ENCODE measurements around the gene CTSW. TPM values are rescaled to one million over a fixed set of nuclear protein-coding genes. Genes with fewer than 3 reads are reported as not detected.

Gene CTSW
- total RNA-seq, 3 donors from 2014 or later: 8.4 to 12.3 (median 11.2) TPM

DNA sequence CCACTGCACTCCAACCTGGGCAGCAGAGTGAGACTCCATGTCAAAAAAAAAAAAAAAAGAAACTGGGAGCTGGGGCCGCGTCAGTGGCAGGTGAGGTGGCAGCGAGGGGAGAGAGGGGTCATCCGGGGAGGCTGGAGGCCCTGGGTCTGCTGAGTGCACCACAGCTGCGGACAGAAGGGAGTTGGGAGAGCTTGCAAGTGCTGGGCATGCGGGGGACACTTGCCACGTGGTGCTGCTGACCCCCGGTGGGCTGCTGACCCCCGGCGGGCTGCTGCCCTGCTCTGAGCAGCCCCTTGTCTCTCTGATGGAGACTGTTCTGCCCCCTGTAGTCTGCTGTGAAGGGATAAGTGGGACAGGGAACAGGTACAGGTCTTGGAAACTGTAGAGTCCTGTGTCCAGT, 42.2 kb downstream of the CTSW start:
- ATAC-seq: no peak
- Mint-ChIP-seq H3K4me1 (ENCODE audit: low read depth) (peaks cover 30% of the 10 kb centered on the region), H3K4me3 (peak overlapping the region; percentile 7), H3K36me3 (ENCODE audit: insufficient read depth) (peaks cover 8% of the 10 kb centered on the region), H3K27me3 (ENCODE audit: low read depth) (no peaks in the 10 kb centered on the region), H3K9me3 (no peaks in the 10 kb centered on the region)
- no peak for DNase-seq

DNA sequence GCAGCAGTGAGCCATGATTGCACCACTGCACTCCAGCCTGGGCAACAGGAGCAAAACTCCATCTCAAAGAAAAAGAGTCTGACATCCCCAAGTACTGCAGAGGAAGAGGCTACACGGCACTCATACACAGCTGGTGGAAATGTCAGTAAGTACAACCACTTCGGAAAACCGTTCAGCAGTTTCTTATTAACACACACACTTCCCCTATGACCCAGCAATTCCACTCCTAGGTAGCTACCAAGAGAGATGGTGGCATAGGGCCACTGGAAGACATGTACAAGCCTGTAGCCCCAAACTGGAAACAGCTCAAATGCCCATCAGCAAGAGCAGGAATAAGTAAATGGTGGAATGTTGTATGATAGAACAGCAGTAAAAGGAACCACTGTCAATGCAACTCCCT, 42.9 kb downstream of the CTSW start:
- ATAC-seq: no peak
- H3K4me3 Mint-ChIP-seq: peak overlapping the region; percentile 19
- H3K36me3 Mint-ChIP-seq (ENCODE audit: insufficient read depth): peaks cover 8% of the 10 kb centered on the region
- H3K27me3 Mint-ChIP-seq (ENCODE audit: low read depth): no peaks in the 10 kb centered on the region
- no peaks in the 10 kb centered on the region for H3K9me3 Mint-ChIP-seq
- DNase-seq: no peak
- peaks cover 31% of the 10 kb centered on the region for H3K4me1 Mint-ChIP-seq (ENCODE audit: low read depth)

DNA sequence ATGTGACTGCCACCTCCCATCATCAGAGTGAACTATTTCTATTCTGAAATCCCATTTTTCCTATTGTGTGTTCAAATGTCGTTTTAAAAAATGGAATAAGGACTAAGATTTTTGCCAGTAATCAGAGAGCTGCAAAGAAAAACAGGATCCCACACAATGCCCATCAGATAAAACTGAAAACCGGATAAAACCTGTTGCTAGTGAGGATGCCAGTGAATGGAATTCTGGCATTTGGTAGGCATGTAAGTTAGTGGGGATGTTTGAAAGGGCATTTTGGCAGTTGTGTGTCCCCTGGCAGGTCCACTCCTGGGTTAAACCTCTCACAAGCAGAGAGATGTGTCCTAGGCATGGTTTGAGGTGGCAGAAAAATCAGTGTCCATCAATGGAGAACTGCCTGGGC, 45.8 kb downstream of the CTSW start:
- peaks cover 39% of the 10 kb centered on the region for H3K4me1 Mint-ChIP-seq (ENCODE audit: low read depth)
- no peak for ATAC-seq

DNA sequence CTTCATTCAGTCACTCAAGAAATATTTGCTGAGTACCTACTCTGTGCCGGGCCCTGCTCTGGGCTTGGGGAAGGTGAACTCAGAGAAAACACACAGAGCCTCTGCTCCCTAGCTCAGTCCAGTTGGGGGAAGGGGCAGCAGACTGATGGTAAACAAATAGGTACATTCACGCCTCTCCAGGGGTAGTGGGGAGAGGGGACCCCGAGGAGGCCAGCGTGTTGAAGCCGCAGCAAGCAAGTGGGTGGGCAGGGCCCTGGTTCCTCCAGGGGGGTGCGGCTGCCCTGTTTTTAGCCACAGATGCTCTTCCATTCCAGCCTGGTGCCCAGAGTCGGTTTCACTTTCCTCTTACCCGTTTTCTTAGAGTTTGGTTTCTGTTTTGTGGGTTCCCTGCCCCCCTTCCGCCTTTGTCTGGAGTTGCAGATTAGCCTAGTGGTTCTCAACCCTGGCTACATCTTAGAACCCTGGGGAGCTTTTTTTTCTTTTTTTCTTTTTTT, 48.3 kb downstream of the CTSW start:
- H3K9me3 Mint-ChIP-seq: no peaks in the 10 kb centered on the region
- H3K4me1 Mint-ChIP-seq (ENCODE audit: low read depth): peaks cover 33% of the 10 kb centered on the region
- DNase-seq: peak; percentile 67
- no peaks in the 10 kb centered on the region for H3K27me3 Mint-ChIP-seq (ENCODE audit: low read depth)
- peak; percentile 93 for ATAC-seq
- peak overlapping the region; percentile 49 for H3K4me3 Mint-ChIP-seq
- peaks cover 2% of the 10 kb centered on the region for H3K36me3 Mint-ChIP-seq (ENCODE audit: insufficient read depth)

More for the DNA sequence above, 45.8 kb downstream of the CTSW start:
- DNase-seq: no peak
- H3K27me3 Mint-ChIP-seq (ENCODE audit: low read depth): no peaks in the 10 kb centered on the region
- no peak overlapping the region for H3K4me3 Mint-ChIP-seq
- H3K36me3 Mint-ChIP-seq (ENCODE audit: insufficient read depth): peaks cover 8% of the 10 kb centered on the region
- H3K9me3 Mint-ChIP-seq: no peaks in the 10 kb centered on the region

DNA sequence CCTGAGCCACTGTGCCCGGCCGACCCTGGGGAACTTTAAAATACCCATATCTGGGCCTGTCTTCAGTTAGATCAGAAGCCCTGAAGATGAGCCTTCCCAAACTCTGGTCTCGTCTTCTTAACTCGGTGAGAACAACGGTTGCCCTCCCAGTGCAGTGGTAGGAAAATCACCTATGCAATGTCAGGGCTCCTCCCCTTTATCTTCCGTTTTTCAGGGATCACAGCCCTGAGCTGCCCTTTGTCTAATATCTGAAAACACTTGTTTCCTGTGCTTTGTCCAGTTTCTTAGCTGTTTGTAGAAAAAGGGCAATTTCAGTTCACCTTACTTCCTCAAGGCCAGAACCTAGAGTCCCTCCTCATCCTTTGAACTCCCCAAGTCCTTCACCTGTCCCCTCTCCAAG, 49.0 kb downstream of the CTSW start:
- no peak for DNase-seq
- Mint-ChIP-seq H3K36me3 (ENCODE audit: insufficient read depth) (no peaks in the 10 kb centered on the region), H3K4me1 (ENCODE audit: low read depth) (peaks cover 33% of the 10 kb centered on the region), H3K9me3 (no peaks in the 10 kb centered on the region), H3K27me3 (ENCODE audit: low read depth) (no peaks in the 10 kb centered on the region), H3K4me3 (peak overlapping the region; percentile 49)
- no peak for ATAC-seq

DNA sequence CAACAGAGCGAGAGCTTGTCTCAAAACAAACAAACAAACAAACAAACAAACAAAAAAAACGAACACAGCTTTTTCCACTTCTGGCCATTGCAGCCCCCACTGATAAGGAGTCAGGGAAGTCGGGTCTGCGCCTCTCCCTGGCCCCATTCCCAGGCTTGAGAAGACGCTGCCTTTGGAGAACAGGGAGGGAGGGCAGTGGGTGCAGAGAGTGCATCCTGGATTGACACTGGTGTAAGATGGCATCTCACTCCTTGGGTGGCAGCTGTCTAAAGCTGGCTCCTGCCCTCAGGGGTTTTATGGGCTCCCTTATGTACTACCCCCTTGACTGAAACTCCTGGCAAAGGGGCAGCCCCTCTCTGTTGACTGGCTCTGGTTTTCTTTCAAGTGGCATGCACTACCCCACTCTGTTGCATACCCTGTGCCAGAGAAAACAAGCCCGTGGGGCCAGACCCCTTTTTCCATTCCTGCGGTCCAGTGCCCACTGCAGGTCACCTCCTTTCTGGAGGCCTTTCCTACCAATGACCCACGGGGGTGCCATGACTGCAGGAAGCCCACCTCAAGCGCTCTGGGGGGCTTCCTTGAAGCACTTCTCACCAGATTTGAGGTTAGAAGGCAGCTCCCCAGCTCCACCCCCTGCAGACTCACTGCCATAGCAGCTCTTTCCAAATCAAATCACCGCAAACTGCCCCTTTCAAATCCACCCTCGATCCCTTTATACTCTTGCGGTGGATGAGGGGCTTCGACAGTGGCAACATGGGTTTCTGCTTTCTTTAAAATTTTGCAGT, 52.3 kb downstream of the CTSW start:
- DNase-seq (no peak), ATAC-seq (no peak)
- Mint-ChIP-seq H3K4me1 (ENCODE audit: low read depth) (peaks cover 31% of the 10 kb centered on the region), H3K9me3 (no peaks in the 10 kb centered on the region), H3K4me3 (no peak overlapping the region), H3K27me3 (ENCODE audit: low read depth) (no peaks in the 10 kb centered on the region), H3K36me3 (ENCODE audit: insufficient read depth) (no peaks in the 10 kb centered on the region)

DNA sequence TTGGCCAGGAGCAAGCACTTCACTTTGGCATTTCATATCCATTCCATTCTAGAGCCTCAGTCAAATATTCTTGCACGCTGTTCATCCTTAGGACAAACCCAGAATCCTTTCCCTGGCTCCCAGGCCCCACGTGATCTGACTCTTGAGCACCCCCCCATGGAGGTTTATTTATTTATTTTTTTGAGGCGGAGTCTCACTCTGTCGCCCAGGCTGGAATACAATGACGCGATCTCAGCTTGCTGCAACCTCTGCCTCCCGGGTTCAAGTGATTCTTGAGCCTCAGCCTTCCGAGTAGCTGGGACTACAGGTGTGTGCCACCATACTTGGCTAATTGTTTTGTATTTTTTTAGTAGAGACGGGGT, 52.9 kb downstream of the CTSW start:
- Mint-ChIP-seq H3K27me3 (ENCODE audit: low read depth) (no peaks in the 10 kb centered on the region), H3K9me3 (no peaks in the 10 kb centered on the region), H3K36me3 (ENCODE audit: insufficient read depth) (no peaks in the 10 kb centered on the region), H3K4me1 (ENCODE audit: low read depth) (peaks cover 25% of the 10 kb centered on the region), H3K4me3 (no peak overlapping the region)
- DNase-seq: no peak
- no peak for ATAC-seq

Other genes with a start within 250 kb of the CTSW start
- gene SIPA1, start 241.7 kb upstream of the CTSW start, total RNA-seq: 100 to 1,000 TPM in 1 of 3 donors, 10 to 100 TPM in 2; 80.0 to 101 (median 95.4) TPM
- gene RELA, start 216.9 kb upstream of the CTSW start, total RNA-seq: 100 to 1,000 TPM; 108 to 118 (median 111) TPM
- gene KAT5, start 167.6 kb upstream of the CTSW start, total RNA-seq: 10 to 100 TPM; 81.7 to 96.5 (median 85.1) TPM
- 100 to 1,000 TPM in 2 of 3 donors, 10 to 100 TPM in 1; 95.6 to 122 (median 115) TPM for gene RNASEH2C, start 159.0 kb upstream of the CTSW start, total RNA-seq
- 10 to 100 TPM; 17.3 to 19.4 (median 17.4) TPM for gene AP5B1, start 98.9 kb upstream of the CTSW start, total RNA-seq
- under 1 TPM in 2 of 3 donors, not detected in 1; 0.05 TPM for gene OVOL1, start 92.8 kb upstream of the CTSW start, total RNA-seq
- gene SNX32, start 45.9 kb upstream of the CTSW start, total RNA-seq: 1 to 10 TPM in 1 of 3 donors, under 1 TPM in 2; 0.52 to 1.4 (median 0.56) TPM
- gene CFL1, start 21.7 kb upstream of the CTSW start, total RNA-seq: 1,000 to 10,000 TPM in 1 of 3 donors, 100 to 1,000 TPM in 2; 944 to 1,135 (median 977) TPM
- 10 to 100 TPM; 60.8 to 72.9 (median 60.8) TPM for gene MUS81, start 19.4 kb upstream of the CTSW start, total RNA-seq
- gene EFEMP2, start 7.0 kb upstream of the CTSW start, total RNA-seq: 1 to 10 TPM; 1.0 to 2.9 (median 2.0) TPM
- 10 to 100 TPM; 72.8 to 86.1 (median 83.9) TPM for gene FIBP, start 8.6 kb downstream of the CTSW start, total RNA-seq
- 100 to 1,000 TPM in 1 of 3 donors, 10 to 100 TPM in 2; 77.8 to 116 (median 95.6) TPM for gene CCDC85B, start 10.8 kb downstream of the CTSW start, total RNA-seq
- 10 to 100 TPM; 75.6 to 77.2 (median 76.9) TPM for gene FOSL1, start 20.6 kb downstream of the CTSW start, total RNA-seq
- gene C11orf68, start 39.2 kb downstream of the CTSW start, total RNA-seq: 10 to 100 TPM; 13.9 to 15.4 (median 14.0) TPM
- gene DRAP1, start 39.6 kb downstream of the CTSW start, total RNA-seq: 100 to 1,000 TPM in 2 of 3 donors, 10 to 100 TPM in 1; 96.1 to 118 (median 106) TPM
- gene TSGA10IP, start 65.6 kb downstream of the CTSW start, total RNA-seq: not detected
- 100 to 1,000 TPM in 2 of 3 donors, 10 to 100 TPM in 1; 90.8 to 105 (median 100) TPM for gene SART1, start 81.9 kb downstream of the CTSW start, total RNA-seq
- 10 to 100 TPM; 71.4 to 76.9 (median 76.0) TPM for gene EIF1AD, start 122.3 kb downstream of the CTSW start, total RNA-seq
- 100 to 1,000 TPM; 286 to 337 (median 326) TPM for gene BANF1, start 122.7 kb downstream of the CTSW start, total RNA-seq
- gene CST6, start 132.2 kb downstream of the CTSW start, total RNA-seq: 1 to 10 TPM in 1 of 3 donors, under 1 TPM in 2; 0.38 to 1.0 (median 0.45) TPM
- gene CATSPER1, start 146.6 kb downstream of the CTSW start, total RNA-seq: not detected
- not detected for gene GAL3ST3, start 169.3 kb downstream of the CTSW start, total RNA-seq
- 100 to 1,000 TPM; 368 to 384 (median 376) TPM for gene SF3B2, start 172.5 kb downstream of the CTSW start, total RNA-seq
- gene PACS1, start 190.4 kb downstream of the CTSW start, total RNA-seq: 10 to 100 TPM; 43.4 to 46.3 (median 44.8) TPM